GM12872 (cell line): ENCODE measurements around the gene RAI14.

Source experiments
- TF ChIP-seq, protein P1 (sequence below): IDR thresholded peaks from 3 replicates; pipeline ENCODE4 v1.5.1; 2011; ENCODE audit warnings: low read depth, mild to moderate bottlenecking, low read length, moderate library complexity; ENCODE audit not compliant: insufficient read depth

Gene RAI14

DNA sequence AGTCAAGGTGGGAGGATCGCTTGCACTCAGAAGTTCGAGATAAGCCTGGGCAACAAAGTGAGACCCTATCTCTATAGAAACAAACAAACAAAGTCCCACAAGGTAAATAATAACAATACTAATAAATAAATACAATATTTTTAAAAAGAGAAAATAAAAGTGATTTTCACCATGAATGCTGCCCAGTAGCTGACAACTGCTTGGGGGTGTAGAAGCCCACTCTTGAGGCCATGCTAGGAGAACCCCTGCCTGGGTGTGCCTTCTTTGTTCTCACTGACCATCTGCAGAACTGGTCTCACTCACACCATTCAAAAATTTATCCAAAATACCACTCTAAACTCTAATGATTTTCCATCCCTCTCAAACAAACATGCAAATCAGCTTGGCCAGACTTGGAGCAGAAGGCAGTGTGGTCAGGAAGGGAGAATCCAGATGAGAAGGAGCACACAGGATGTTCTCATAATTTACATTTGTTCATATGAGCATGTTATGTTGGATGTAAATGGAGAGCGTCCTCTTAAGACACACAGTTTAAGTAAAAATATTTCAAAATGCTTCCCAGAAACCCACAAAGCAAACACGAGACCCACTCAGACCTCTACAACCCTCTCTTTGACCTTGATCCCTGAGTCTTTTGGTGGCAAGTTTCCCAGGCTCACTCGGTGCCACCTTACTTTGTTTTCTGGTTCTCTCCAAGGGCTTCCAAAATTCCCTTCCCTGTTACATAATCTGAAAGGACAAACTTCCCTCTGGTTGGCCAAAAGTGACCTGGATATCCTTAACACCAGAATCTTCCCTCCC, 7.9 kb upstream of the RAI14 start:
- TF ChIP-seq, protein P1, sequence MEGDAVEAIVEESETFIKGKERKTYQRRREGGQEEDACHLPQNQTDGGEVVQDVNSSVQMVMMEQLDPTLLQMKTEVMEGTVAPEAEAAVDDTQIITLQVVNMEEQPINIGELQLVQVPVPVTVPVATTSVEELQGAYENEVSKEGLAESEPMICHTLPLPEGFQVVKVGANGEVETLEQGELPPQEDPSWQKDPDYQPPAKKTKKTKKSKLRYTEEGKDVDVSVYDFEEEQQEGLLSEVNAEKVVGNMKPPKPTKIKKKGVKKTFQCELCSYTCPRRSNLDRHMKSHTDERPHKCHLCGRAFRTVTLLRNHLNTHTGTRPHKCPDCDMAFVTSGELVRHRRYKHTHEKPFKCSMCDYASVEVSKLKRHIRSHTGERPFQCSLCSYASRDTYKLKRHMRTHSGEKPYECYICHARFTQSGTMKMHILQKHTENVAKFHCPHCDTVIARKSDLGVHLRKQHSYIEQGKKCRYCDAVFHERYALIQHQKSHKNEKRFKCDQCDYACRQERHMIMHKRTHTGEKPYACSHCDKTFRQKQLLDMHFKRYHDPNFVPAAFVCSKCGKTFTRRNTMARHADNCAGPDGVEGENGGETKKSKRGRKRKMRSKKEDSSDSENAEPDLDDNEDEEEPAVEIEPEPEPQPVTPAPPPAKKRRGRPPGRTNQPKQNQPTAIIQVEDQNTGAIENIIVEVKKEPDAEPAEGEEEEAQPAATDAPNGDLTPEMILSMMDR: no peak

DNA sequence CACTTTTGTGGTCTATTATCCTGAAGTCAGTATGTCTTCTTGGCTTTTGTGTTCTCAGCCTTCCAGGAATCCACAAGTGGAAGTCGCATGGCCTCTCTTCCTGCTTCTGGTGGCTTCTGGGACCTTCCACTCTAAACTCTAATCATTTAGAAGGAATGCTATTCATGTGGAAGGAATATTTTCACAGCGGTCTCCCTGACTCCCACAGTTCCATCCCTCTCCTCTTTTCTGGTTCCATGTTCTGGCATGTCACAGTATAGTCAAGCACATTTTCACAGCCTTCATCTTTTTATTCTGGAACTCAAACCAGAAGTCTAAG, 7.3 kb upstream of the RAI14 start:
- TF ChIP-seq, protein P1: no peak

DNA sequence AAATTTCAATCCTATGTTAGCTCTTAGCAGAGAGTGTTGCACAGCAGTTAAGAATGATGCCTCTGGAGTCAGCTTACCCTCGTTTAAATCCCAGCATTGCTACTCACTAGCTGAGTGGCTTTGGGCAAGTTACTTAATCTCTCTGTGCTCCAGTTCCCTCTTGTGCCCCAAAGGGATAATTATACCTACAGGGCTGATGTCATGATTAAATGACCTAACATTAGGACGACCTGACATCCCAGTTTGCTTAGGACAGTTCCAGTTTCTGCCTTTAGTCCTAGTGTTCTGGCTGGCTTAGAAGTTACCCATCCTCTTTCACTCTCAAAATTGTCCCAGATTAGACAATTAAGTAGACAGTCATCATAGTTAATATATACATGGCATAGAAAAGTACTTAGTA, 4.3 kb upstream of the RAI14 start:
- TF ChIP-seq, protein P1: no peak

DNA sequence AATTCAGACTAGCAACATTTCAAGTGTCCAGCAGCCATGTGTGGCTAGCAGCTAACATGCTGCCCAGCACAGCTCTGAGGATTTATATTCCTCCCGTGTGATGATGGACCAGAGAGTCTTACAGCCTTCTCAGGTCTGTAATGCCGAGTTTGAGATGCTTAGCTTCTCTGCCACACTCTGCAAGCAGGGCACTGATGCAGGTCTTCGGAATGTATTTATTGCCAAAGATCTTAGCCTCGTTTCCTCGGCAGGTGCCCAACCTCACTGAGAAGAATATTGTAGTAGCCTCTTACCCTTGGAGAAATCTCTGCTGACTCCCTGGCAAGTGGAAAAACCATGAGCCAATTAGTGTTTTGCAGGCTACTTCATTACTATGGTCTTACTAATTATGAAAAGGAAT, 3.7 kb upstream of the RAI14 start:
- TF ChIP-seq, protein P1: no peak

DNA sequence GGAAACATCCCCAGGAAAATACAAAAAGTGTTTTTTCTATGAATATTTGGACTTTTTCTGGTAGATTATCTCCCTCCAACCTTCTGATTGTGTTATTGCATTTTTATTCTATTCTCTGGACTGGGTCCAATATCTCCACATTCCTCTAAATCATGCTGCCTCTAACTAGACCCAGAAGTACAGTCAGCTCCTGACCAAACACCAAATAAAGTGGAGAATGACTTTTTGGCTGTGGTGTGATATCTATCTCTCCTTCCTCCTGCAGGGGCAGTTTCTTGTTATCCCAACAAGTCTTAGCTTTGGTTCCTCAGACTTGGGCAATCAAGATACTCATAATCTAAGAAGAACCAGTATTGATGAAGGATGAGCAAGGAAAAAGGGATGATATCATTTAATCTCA, 3.2 kb upstream of the RAI14 start:
- TF ChIP-seq, protein P1: no peak

DNA sequence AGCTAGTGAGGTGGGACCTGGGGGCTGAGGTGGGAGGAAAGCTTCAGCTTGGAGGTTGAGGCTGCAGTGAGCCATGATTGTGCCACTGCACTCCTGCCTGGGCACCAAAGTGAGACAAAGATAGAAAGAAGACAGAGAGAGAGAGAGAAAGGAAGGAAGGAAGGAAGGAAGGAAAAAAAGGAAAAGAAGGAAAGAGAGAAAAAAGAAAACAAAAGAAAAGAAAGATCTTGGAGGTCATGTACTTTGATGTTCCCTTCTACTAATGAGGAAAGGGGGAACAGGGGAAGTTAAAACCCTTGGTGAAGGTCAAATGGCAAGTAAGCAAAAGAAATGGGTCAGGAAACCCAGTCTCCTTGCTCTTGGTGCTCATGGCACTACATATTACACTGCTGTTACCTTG, 2.4 kb upstream of the RAI14 start:
- TF ChIP-seq, protein P1: no peak

DNA sequence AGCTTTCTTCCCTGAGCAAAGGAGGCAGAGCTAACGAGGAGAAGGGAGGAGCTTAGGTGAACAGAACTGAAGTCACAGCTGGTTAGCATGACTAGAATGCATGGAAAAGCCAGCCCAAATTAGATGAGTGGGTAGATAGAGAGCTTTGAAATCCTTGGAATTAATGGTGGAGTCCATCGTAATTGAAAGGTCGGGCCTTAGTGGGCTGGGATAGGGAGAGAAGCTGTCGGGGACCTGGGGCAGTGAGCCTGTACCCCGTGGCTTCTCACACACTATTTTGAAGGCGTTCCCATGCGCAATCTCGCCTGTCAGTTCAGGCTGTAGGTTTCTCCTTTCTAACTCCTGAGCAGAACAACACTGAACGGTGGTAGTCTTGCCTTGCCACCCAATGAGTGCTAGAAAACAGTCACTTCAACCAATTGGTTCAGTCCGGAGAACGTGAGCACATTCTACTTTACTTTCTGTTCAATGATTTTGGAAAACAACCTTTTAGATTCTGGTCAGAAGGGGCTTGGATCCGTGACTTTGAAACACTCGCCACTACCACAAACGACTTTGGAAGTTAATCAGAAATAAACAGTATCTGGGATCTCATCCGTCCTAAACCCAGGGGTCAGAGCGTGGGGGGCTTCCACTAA, 655 bp upstream of the RAI14 start:
- TF ChIP-seq, protein P1: no peak
